Testis (tissue), 3 donors: ENCODE data around the gene ASB3. TPM values are rescaled to one million over a fixed set of nuclear protein-coding genes. Genes with fewer than 3 reads are reported as not detected.

Source experiments
- DNase-seq: peaks from one replicate; pipeline ENCODE4 v3.0.0-alpha.2; 2019
- H3K27ac ChIP-seq, 2 donors: fragments of 200-600 bp; sonication (generic); one replicate each; pipeline ENCODE4 v1.5.1; 2019
- H3K27me3 ChIP-seq: fragments of 200-600 bp; sonication (generic); one replicate; pipeline ENCODE4 v1.5.1; 2019
- H3K36me3 ChIP-seq: fragments of 200-600 bp; sonication (generic); one replicate; pipeline ENCODE4 v1.5.1; 2017; ENCODE audit warnings: low read depth; ENCODE audit errors: missing control alignments
- H3K4me1 ChIP-seq: fragments of 200-600 bp; sonication (generic); one replicate; pipeline ENCODE4 v1.5.1; 2019
- H3K4me3 ChIP-seq, 2 donors: fragments of 200-600 bp; sonication (generic); one replicate each; pipeline ENCODE4 v1.5.1; 2017 to 2019
- H3K9me3 ChIP-seq: fragments of 200-600 bp; sonication (generic); one replicate; pipeline ENCODE4 v1.5.1; 2017
- POLR2A ChIP-seq: fragments of 450-650 bp; IDR thresholded peaks from one replicate; pipeline ENCODE4 v1.6.1; 2017; ENCODE audit warnings: antibody characterized with exemption, mild to moderate bottlenecking, moderate library complexity
- WGBS, 2 donors: methylation state at CpG; one replicate each; pipeline ENCODE4 v1.1.5; 2018; 5-methylcytosine and 5-hydroxymethylcytosine counted together
- intact Hi-C: fragments of 100-400 bp; cut with DNase I; formaldehyde crosslinking; loops from one replicate; pipeline ENCODE4 v1.15.1; 2023; ENCODE audit warnings: low total_unique reads
- polyA plus RNA-seq: library from polyadenylated mRNA; stranded (reverse); fragments of 350-450 nt; fragmentation: Illumina TruSeq; extraction: RNeasy Lipid Tissue Mini Kit (QIAGEN cat#74804); gene quantifications from one replicate; pipeline ENCODE4 v1.2.3, GENCODE V29; 2014; ENCODE audit warnings: low read depth, low replicate concordance; ENCODE audit not compliant: insufficient read depth
- total RNA-seq, 2 donors: library from RNA; depleted of rRNA; stranded (reverse); fragments of >200 nt; gene quantifications; one replicate each; pipeline ENCODE4 v1.2.3, GENCODE V29; 2016
- TF ChIP-seq, protein P1 (sequence below), 3 experiments: fragments of 450-650 bp in 2 of 3; fragments of 200-600 bp in 1 of 3; sonication (generic) in 1 of 3; IDR thresholded peaks; one replicate each; pipeline ENCODE4 v1.5.1; 2016 to 2019; ENCODE audit warnings: antibody characterized with exemption in 3 of 3, mild to moderate bottlenecking in 2 of 3, moderate library complexity in 1 of 3

Gene ASB3
- total and polyA plus RNA-seq, 3 donors from 2014 or later, result 26.9 to 31.8 (median 29.0) TPM

DNA sequence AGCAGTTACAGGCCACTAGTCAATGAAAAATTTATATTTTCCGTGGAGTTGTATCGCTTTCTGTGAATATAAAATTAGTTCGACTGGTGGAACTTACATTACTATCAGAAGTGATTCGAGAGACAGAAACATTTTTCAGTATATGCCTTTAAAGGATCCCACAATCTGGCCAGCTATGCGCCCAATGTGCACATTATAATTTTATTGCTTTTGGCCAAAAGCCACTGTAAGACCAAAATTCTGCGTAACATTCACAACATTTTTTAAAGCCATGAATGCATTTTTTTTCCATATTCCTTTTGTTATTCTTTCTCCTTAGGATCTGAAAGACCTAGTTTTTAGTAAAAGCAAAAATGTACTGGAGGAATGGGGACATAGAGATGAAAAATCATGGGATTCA is 150.2 kb downstream of the ASB3 start:
- Histone ChIP-seq H3K27ac (no peak overlapping the region), H3K9me3 (no peaks in the 10 kb centered on the region), H3K36me3 (no peaks in the 10 kb centered on the region), H3K27me3 (no peaks in the 10 kb centered on the region), H3K4me3 (no peak overlapping the region), H3K4me1 (no peaks in the 10 kb centered on the region)
- no peak for TF ChIP-seq POLR2A
- TF ChIP-seq, protein P1, sequence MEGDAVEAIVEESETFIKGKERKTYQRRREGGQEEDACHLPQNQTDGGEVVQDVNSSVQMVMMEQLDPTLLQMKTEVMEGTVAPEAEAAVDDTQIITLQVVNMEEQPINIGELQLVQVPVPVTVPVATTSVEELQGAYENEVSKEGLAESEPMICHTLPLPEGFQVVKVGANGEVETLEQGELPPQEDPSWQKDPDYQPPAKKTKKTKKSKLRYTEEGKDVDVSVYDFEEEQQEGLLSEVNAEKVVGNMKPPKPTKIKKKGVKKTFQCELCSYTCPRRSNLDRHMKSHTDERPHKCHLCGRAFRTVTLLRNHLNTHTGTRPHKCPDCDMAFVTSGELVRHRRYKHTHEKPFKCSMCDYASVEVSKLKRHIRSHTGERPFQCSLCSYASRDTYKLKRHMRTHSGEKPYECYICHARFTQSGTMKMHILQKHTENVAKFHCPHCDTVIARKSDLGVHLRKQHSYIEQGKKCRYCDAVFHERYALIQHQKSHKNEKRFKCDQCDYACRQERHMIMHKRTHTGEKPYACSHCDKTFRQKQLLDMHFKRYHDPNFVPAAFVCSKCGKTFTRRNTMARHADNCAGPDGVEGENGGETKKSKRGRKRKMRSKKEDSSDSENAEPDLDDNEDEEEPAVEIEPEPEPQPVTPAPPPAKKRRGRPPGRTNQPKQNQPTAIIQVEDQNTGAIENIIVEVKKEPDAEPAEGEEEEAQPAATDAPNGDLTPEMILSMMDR (IDR thresholded peaks at IDR 0.05), result no peak
- intact Hi-C loops, result no loop called here
- WGBS, 2 donors, result 73 to 79% methylated on average over 6 of the region's 6 CpGs
- DNase-seq, result no peak

DNA sequence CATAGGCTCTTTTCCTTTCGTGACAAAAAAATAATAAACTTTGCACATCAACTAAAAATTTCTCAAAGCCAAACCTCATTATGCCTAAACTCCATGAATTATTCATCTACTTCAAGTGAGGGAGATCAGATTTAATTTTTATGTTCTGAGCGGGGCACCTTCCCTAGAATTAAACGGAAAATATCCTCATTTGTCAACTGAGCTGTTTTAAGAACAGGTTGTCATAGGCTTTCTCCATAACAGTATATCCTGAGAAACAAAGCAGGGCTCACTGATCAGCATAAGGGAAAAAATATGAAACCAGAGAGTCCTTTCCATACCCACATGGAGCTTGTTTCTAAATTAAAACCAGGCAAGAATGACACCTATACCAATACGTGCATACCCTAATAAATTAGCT is 150.6 kb downstream of the ASB3 start:
- no peak for DNase-seq
- Histone ChIP-seq H3K27ac (no peak overlapping the region), H3K36me3 (no peaks in the 10 kb centered on the region), H3K27me3 (no peaks in the 10 kb centered on the region), H3K4me3 (no peak overlapping the region), H3K4me1 (no peaks in the 10 kb centered on the region), H3K9me3 (no peaks in the 10 kb centered on the region)
- TF ChIP-seq POLR2A, result no peak
- TF ChIP-seq, protein P1 (IDR thresholded peaks at IDR 0.05), result no peak
- WGBS, 2 donors, result 87 to 93% methylated on average over 4 of the region's 4 CpGs
- intact Hi-C loops, result no loop called here

DNA sequence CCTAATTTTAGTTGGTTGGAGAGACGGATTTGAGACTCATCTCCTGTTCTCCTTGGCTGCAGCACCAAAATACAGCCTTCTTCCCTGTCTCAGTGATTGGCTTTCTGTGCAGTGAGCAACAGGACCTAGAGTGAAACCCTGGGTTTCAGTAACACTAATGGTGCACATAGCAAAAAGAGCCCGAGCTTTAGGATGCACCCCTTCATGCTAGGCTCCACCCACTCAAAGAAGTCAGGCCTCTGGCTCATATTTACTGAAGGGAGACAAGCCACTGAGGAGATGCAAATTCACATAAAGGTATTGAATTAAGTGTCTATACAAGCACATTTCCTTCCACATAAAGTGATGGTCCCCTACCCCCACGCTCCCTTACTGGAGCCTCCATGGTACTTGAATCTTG is 151.1 kb downstream of the ASB3 start:
- WGBS, 2 donors, result 82 to 93% methylated on average over 3 of the region's 3 CpGs
- intact Hi-C loops, result no loop called here

DNA sequence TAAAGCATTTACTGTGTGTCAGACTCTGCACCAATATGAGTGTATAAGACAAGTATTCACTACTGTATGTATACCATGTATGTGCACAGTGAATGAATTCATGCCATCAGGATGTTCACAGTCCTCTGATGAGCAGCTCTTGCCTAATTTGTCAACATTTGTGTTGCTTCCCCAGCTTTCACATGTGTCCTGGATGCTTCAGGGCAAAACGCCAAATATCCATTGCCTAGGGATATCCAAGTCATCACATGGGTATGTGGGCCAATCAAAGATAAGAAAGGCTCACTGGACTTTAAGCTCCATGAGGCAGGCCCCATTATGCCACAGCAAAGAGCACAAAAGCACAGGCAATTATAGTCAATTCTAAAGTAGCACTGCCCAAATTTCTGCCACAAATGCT is 153.3 kb downstream of the ASB3 start:
- H3K27ac ChIP-seq, result no peak overlapping the region
- H3K27me3 ChIP-seq, result no peaks in the 10 kb centered on the region
- H3K9me3 ChIP-seq, result no peaks in the 10 kb centered on the region
- no peaks in the 10 kb centered on the region for H3K36me3 ChIP-seq
- H3K4me3 ChIP-seq, result no peak overlapping the region
- intact Hi-C loops, result no loop called here
- H3K4me1 ChIP-seq, result no peaks in the 10 kb centered on the region
- TF ChIP-seq, protein P1 (IDR thresholded peaks at IDR 0.05), result no peak
- no peak for TF ChIP-seq POLR2A
- WGBS, 2 donors, result 86% methylated on average over 1 of the region's 1 CpG
- no peak for DNase-seq

More for the DNA sequence above, 151.1 kb downstream of the ASB3 start:
- no peak overlapping the region for H3K4me3 ChIP-seq
- H3K27me3 ChIP-seq, result no peaks in the 10 kb centered on the region
- no peak overlapping the region for H3K27ac ChIP-seq
- no peaks in the 10 kb centered on the region for H3K36me3 ChIP-seq
- DNase-seq, result no peak
- TF ChIP-seq, protein P1 (IDR thresholded peaks at IDR 0.05), result no peak
- TF ChIP-seq POLR2A, result no peak
- no peaks in the 10 kb centered on the region for H3K4me1 ChIP-seq
- no peaks in the 10 kb centered on the region for H3K9me3 ChIP-seq

DNA sequence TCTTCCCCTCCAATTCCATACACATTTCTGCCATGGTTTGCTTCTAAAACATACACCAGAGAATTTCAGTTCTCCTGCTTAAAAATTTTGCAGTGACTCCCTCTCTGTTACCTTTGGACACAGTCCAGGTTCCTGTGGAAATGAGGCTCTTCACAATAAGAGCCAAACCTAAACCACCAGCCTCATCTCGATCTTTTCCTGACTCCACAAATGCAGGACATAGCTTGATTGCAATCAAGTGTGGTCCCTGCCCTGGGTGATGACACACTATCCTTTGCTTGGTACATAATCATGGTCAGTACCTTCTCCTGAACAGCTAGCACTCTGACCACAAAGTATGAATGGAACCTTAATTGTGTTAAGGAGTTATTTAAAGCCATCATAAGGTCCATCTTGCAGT is 154.0 kb downstream of the ASB3 start:
- DNase-seq, result no peak
- WGBS, 2 donors, result 47 to 58% methylated on average over 1 of the region's 1 CpG
- H3K27ac ChIP-seq, result no peak overlapping the region

More for the DNA sequence above, 154.0 kb downstream of the ASB3 start:
- no peak overlapping the region for H3K4me3 ChIP-seq
- no peaks in the 10 kb centered on the region for H3K4me1 ChIP-seq
- no peaks in the 10 kb centered on the region for H3K36me3 ChIP-seq
- intact Hi-C loops, result no loop called here
- no peaks in the 10 kb centered on the region for H3K27me3 ChIP-seq
- TF ChIP-seq, protein P1 (IDR thresholded peaks at IDR 0.05), result no peak
- H3K9me3 ChIP-seq, result no peaks in the 10 kb centered on the region
